Panc1 (cell line): ENCODE data around the gene RNF121. TPM values are rescaled to one million over a fixed set of nuclear protein-coding genes. Genes with fewer than 3 reads are reported as not detected.

Experiments used
- ATAC-seq: fragments of 200-7000 bp; cut with Tn5 transposase; 2 replicates; pipeline ENCODE4 v1.9.1; 2020; ENCODE audit warnings: mild to moderate bottlenecking, moderate library complexity
- BruUV-seq: library from RNA; stranded (reverse); fragments of 400-500 nt; replicated peaks from 2 replicates; lab custom pipeline; 2021; lab: Mats Ljungman, UMichigan
- CTCF ChIA-PET: fragments of 300-600 bp; sonication (Branson Sonifier 250); formaldehyde crosslinking; loops from one replicate; lab custom pipeline; 2022; ENCODE audit warnings: antibody characterized with exemption; lab: Charles Lee
- POLR2A ChIA-PET: fragments of 300-600 bp; sonication (Branson Sonifier 250); formaldehyde crosslinking; loops from one replicate; lab custom pipeline; 2022; ENCODE audit warnings: antibody characterized with exemption; lab: Charles Lee
- DNase-seq: peaks from one replicate; pipeline ENCODE4 v3.0.0-alpha.2; 2010; ENCODE audit warnings: low read depth, low spot score
- H3K27ac ChIP-seq: 2 replicates; pipeline ENCODE4 v1.5.1; 2011; ENCODE audit warnings: mild to moderate bottlenecking, low read length, inconsistent platforms
- H3K27me3 ChIP-seq: fragments of 200-500 bp; sonication (Bioruptor generic); 2 replicates; pipeline ENCODE4 v1.6.0; 2014; ENCODE audit warnings: low read length, inconsistent platforms; ENCODE audit not compliant: control insufficient read depth, insufficient read depth
- H3K36me3 ChIP-seq: fragments of 200-500 bp; sonication (Bioruptor generic); 2 replicates; pipeline ENCODE4 v1.5.1; 2014; ENCODE audit warnings: inconsistent platforms, mild to moderate bottlenecking, low read length, moderate library complexity; ENCODE audit not compliant: control insufficient read depth, insufficient read depth
- H3K4me1 ChIP-seq: 2 replicates; pipeline ENCODE4 v1.5.1; 2011; ENCODE audit warnings: inconsistent platforms, mild to moderate bottlenecking, low read length, moderate library complexity; ENCODE audit not compliant: control insufficient read depth, insufficient read depth
- H3K4me3 ChIP-seq, 2 experiments: 2 replicates each; pipeline ENCODE4 v1.5.1; 2011 to 2012; ENCODE audit warnings: low read depth in 2 of 2, low read length in 2 of 2, mild to moderate bottlenecking in 2 of 2, inconsistent platforms in 1 of 2, moderate library complexity in 1 of 2
- H3K9me3 ChIP-seq: fragments of 200-500 bp; sonication (Bioruptor generic); 2 replicates; pipeline ENCODE4 v1.5.1; 2014; ENCODE audit warnings: low read depth, mild to moderate bottlenecking, inconsistent platforms, low read length, moderate library complexity; ENCODE audit not compliant: control insufficient read depth, insufficient read depth
- CTCF ChIP-seq: fragments of 450-650 bp; IDR thresholded peaks from 2 replicates; pipeline ENCODE4 v1.5.1; 2017; ENCODE audit warnings: mild to moderate bottlenecking
- POLR2AphosphoS5 ChIP-seq: IDR thresholded peaks from 2 replicates; pipeline ENCODE4 v1.6.1; 2012; ENCODE audit warnings: mild to moderate bottlenecking, low read depth, low read length, moderate library complexity
- REST ChIP-seq, 2 experiments: IDR thresholded peaks; 2 replicates each; pipeline ENCODE4 v1.6.1; 2011 to 2012; ENCODE audit warnings: low read depth in 2 of 2, control low read depth in 1 of 2, low read length in 1 of 2, mild to moderate bottlenecking in 1 of 2, moderate library complexity in 1 of 2; ENCODE audit not compliant: insufficient read depth in 1 of 2
- SIN3A ChIP-seq: IDR thresholded peaks from 2 replicates; pipeline ENCODE4 v1.6.1; 2012; ENCODE audit warnings: low read depth, mild to moderate bottlenecking, low read length, moderate library complexity, borderline replicate concordance; ENCODE audit not compliant: insufficient read depth
- TCF7L2 ChIP-seq: IDR thresholded peaks from 2 replicates; pipeline ENCODE4 v1.6.1; 2011; ENCODE audit warnings: mild to moderate bottlenecking, low read depth, low read length, inconsistent platforms
- in situ Hi-C: cut with HindIII; loops from 2 replicates; pipeline ENCODE4 v1.10.0; 2016; ENCODE audit warnings: low sequenced_read_pairs, low pct_unique_long_range_greater_than_20kb
- intact Hi-C: fragments of 100-400 bp; cut with micrococcal nuclease; formaldehyde crosslinking; loops from one replicate; pipeline ENCODE4 v1.10.0; 2022; ENCODE audit not compliant: unreplicated experiment
- total RNA-seq: library from RNA; stranded (reverse); gene quantifications from one replicate; pipeline ENCODE4 v1.2.1, GENCODE V29; 2021; ENCODE audit not compliant: unreplicated experiment

Gene RNF121
- total RNA-seq, 1 experiment from 2014 or later = 69.6 TPM

GRCh38 chr11:71946144-71946571, 17.3 kb downstream of the RNF121 start:
- in situ Hi-C loops (no loop called here), intact Hi-C loops (no loop called here)
- DNase-seq (no peak), ATAC-seq (peak; percentile 87)
- H3K4me1 ChIP-seq = peaks cover 40% of the 10 kb centered on the region
- no peaks in the 10 kb centered on the region for H3K36me3 ChIP-seq
- H3K27ac ChIP-seq = no peak overlapping the region; the same call in 1 of the 2 replicates
- no peak overlapping the region for H3K4me3 ChIP-seq
- ChIA-PET POLR2A (interaction anchor here (0.5 kb wide), 1 partner anchor 40 kb away, joined by 3 read pairs; no protein-coding TSS in a partner anchor), CTCF (interaction anchor here (0.7 kb wide), 1 partner anchor 69 kb away, joined by 11 read pairs; no protein-coding TSS in a partner anchor)
- BruUV-seq = no TSS peak
- 0 out of 2 replicates have a peak, but pooled peaks have one; percentile 41 for TF ChIP-seq POLR2AphosphoS5
- no peak for TF ChIP-seq CTCF
- H3K27me3 ChIP-seq = no peaks in the 10 kb centered on the region
- no peaks in the 10 kb centered on the region for H3K9me3 ChIP-seq

- Histone ChIP-seq H3K27me3 (no peaks in the 10 kb centered on the region), H3K4me1 (peaks cover 40% of the 10 kb centered on the region), H3K9me3 (no peaks in the 10 kb centered on the region), H3K4me3 (no peak overlapping the region), H3K36me3 (no peaks in the 10 kb centered on the region), H3K27ac (peak overlapping the region; percentile 62; the same call in 1 of the 2 replicates)
- no peak for DNase-seq
- TF ChIP-seq SIN3A (no peak), TCF7L2 (no peak), REST (IDR thresholded peaks at IDR 0.05; ENCODE audit: insufficient read depth in 1 of 2, low read depth in 2 of 2, low read length in 1 of 2) (no peak), CTCF (no peak), POLR2AphosphoS5 (no peak)
- BruUV-seq = no TSS peak
- intact Hi-C loops = no loop called here
- no peak for ATAC-seq
- in situ Hi-C loops = no loop called here
- ChIA-PET CTCF (no interaction called here), POLR2A (no interaction called here)
These were observed 18.7 kb downstream of the RNF121 start for GRCh38 chr11:71947498-71947897.
